Trophoblast cell (in vitro differentiated cells and primary cell): ENCODE data around the gene NHERF2.

Experiments
- DNase-seq, 2 donors: peaks; one replicate each; pipeline ENCODE4 v3.0.0-alpha.2; 2016
- H2AFZ ChIP-seq: 2 replicates; pipeline ENCODE4 v1.6.1; 2013; ENCODE audit warnings: low read length, moderate library complexity, mild to moderate bottlenecking; ENCODE audit not compliant: insufficient read depth, poor library complexity
- H2AK5ac ChIP-seq: 2 replicates; pipeline ENCODE4 v1.6.1; 2013; ENCODE audit warnings: mild to moderate bottlenecking, low read length
- H2BK120ac ChIP-seq: 2 replicates; pipeline ENCODE4 v1.6.1; 2013; ENCODE audit warnings: low read length, mild to moderate bottlenecking, moderate library complexity; ENCODE audit not compliant: insufficient read depth, poor library complexity
- H2BK12ac ChIP-seq: 2 replicates; pipeline ENCODE4 v1.6.1; 2013; ENCODE audit warnings: mild to moderate bottlenecking, low read length, moderate library complexity
- H2BK5ac ChIP-seq: 2 replicates; pipeline ENCODE4 v1.6.1; 2013; ENCODE audit warnings: low read length, low read depth, moderate library complexity, mild to moderate bottlenecking; ENCODE audit not compliant: poor library complexity
- H3K14ac ChIP-seq: 2 replicates; pipeline ENCODE4 v1.6.1; 2013; ENCODE audit warnings: mild to moderate bottlenecking, low read length
- H3K18ac ChIP-seq: 2 replicates; pipeline ENCODE4 v1.6.1; 2013; ENCODE audit warnings: mild to moderate bottlenecking, low read length
- H3K23ac ChIP-seq: 2 replicates; pipeline ENCODE4 v1.6.1; 2013; ENCODE audit warnings: low read length
- H3K27ac ChIP-seq: 2 replicates; pipeline ENCODE4 v1.5.1; 2013; ENCODE audit warnings: low read depth, mild to moderate bottlenecking, inconsistent platforms, low read length, moderate library complexity
- H3K27me3 ChIP-seq: 2 replicates; pipeline ENCODE4 v1.6.1; 2013; ENCODE audit warnings: inconsistent platforms, mild to moderate bottlenecking, low read length, moderate library complexity; ENCODE audit not compliant: insufficient read depth
- H3K36me3 ChIP-seq, 2 experiments: 1 replicate in 1 of 2; 2 replicates in 1 of 2; pipeline ENCODE4 v1.6.1; 2013; ENCODE audit warnings: low read length in 2 of 2, mild to moderate bottlenecking in 2 of 2, moderate library complexity in 1 of 2; ENCODE audit not compliant: insufficient read depth in 2 of 2, control insufficient read depth in 1 of 2
- H3K4ac ChIP-seq: 2 replicates; pipeline ENCODE4 v1.6.1; 2013; ENCODE audit warnings: low read depth, mild to moderate bottlenecking, low read length, moderate library complexity
- H3K4me1 ChIP-seq, 2 experiments: 1 replicate in 1 of 2; 2 replicates in 1 of 2; pipeline ENCODE4 v1.6.1; 2013; ENCODE audit warnings: low read length in 2 of 2, mild to moderate bottlenecking in 2 of 2, moderate library complexity in 1 of 2; ENCODE audit not compliant: insufficient read depth in 2 of 2, control insufficient read depth in 1 of 2
- H3K4me2 ChIP-seq: 2 replicates; pipeline ENCODE4 v1.6.1; 2013; ENCODE audit warnings: inconsistent platforms, mild to moderate bottlenecking, low read length, moderate library complexity
- H3K4me3 ChIP-seq: 2 replicates; pipeline ENCODE4 v1.5.1; 2013; ENCODE audit warnings: mild to moderate bottlenecking, low read depth, low read length, inconsistent platforms
- H3K79me1 ChIP-seq: one replicate; pipeline ENCODE4 v1.6.1; 2013; ENCODE audit warnings: low read length
- H3K79me2 ChIP-seq: 2 replicates; pipeline ENCODE4 v1.6.1; 2013; ENCODE audit warnings: low read length, mild to moderate bottlenecking; ENCODE audit not compliant: control insufficient read depth, insufficient read depth, poor library complexity
- H3K9ac ChIP-seq: 2 replicates; pipeline ENCODE4 v1.6.1; 2013; ENCODE audit warnings: mild to moderate bottlenecking, low read length
- H3K9me3 ChIP-seq: 2 replicates; pipeline ENCODE4 v1.6.1; 2013; ENCODE audit warnings: low read depth, mild to moderate bottlenecking, control low read depth, inconsistent platforms, low read length; ENCODE audit not compliant: insufficient read depth
- H4K12ac ChIP-seq: 2 replicates; pipeline ENCODE4 v1.6.1; 2013; ENCODE audit warnings: low read depth, mild to moderate bottlenecking, low read length, moderate library complexity
- H4K8ac ChIP-seq: 2 replicates; pipeline ENCODE4 v1.6.1; 2013; ENCODE audit warnings: low read depth, mild to moderate bottlenecking, low read length, moderate library complexity
- H4K91ac ChIP-seq: one replicate; pipeline ENCODE4 v1.6.1; 2013; ENCODE audit warnings: low read depth, mild to moderate bottlenecking, low read length, moderate library complexity
- WGBS: extraction: QIAGEN DNeasy Blood & Tissue Kit; methylation state at CpG from one replicate; pipeline ENCODE4 v1.1.7; 2013; ENCODE audit warnings: missing lambda C conversion rate; ENCODE audit not compliant: insufficient read length, insufficient coverage; ENCODE audit errors: extremely low coverage; 5-methylcytosine and 5-hydroxymethylcytosine counted together

The NHERF2 gene

GRCh38 chr16:2078096-2078495 is 51.4 kb downstream of the NHERF2 start:
- Histone ChIP-seq H2AK5ac (no peak overlapping the region), H3K27ac (no peak overlapping the region), H4K8ac (no peak overlapping the region), H3K79me1 (no peaks in the 10 kb centered on the region), H2BK12ac (no peak overlapping the region), H4K91ac (no peak overlapping the region), H2BK120ac (no peak overlapping the region), H2AFZ (no peak overlapping the region), H4K12ac (no peak overlapping the region), H3K36me3 (peaks cover 75 to 88% of the 10 kb centered on the region in 2 experiments), H3K4me2 (no peak overlapping the region), H3K4ac (no peak overlapping the region), H3K9ac (no peak overlapping the region), H3K14ac (no peak overlapping the region), H3K4me1 (no peaks in the 10 kb centered on the region), H2BK5ac (no peak overlapping the region), H3K79me2 (no peaks in the 10 kb centered on the region), H3K18ac (no peak overlapping the region), H3K23ac (no peak overlapping the region), H3K9me3 (peaks cover 2% of the 10 kb centered on the region), H3K4me3 (no peak overlapping the region), H3K27me3 (no peaks in the 10 kb centered on the region)
- DNase-seq = no peak
- no CpG with 5 or more reads among the region's 7 CpGs for WGBS

GRCh38 chr16:2078691-2079090 is 52.0 kb downstream of the NHERF2 start:
- Histone ChIP-seq H3K4me2 (no peak overlapping the region), H3K4ac (no peak overlapping the region), H3K18ac (no peak overlapping the region), H2BK120ac (no peak overlapping the region), H3K27ac (no peak overlapping the region), H4K12ac (no peak overlapping the region), H2AFZ (no peak overlapping the region), H3K9me3 (peaks cover 2% of the 10 kb centered on the region), H3K9ac (no peak overlapping the region), H3K14ac (no peak overlapping the region), H3K4me3 (no peak overlapping the region), H4K91ac (no peak overlapping the region), H2BK12ac (no peak overlapping the region), H3K79me1 (no peaks in the 10 kb centered on the region), H3K23ac (no peak overlapping the region), H3K79me2 (no peaks in the 10 kb centered on the region), H3K36me3 (peaks cover 74 to 88% of the 10 kb centered on the region in 2 experiments), H2BK5ac (no peak overlapping the region), H4K8ac (no peak overlapping the region), H3K27me3 (no peaks in the 10 kb centered on the region), H3K4me1 (no peaks in the 10 kb centered on the region), H2AK5ac (no peak overlapping the region)
- DNase-seq = no peak
- WGBS = no CpG with 5 or more reads among the region's 23 CpGs

GRCh38 chr16:2079311-2079800 is 52.7 kb downstream of the NHERF2 start:
- H2BK5ac ChIP-seq = no peak overlapping the region
- no peak for DNase-seq
- H3K79me2 ChIP-seq = no peaks in the 10 kb centered on the region
- H4K8ac ChIP-seq = no peak overlapping the region
- no peak overlapping the region for H3K18ac ChIP-seq
- H3K27ac ChIP-seq = no peak overlapping the region
- H2AFZ ChIP-seq = no peak overlapping the region
- WGBS = no CpG with 5 or more reads among the region's 30 CpGs
- no peak overlapping the region for H2BK12ac ChIP-seq
- H4K12ac ChIP-seq = no peak overlapping the region
- H3K14ac ChIP-seq = no peak overlapping the region
- no peak overlapping the region for H2AK5ac ChIP-seq
- no peak overlapping the region for H3K9ac ChIP-seq
- H3K79me1 ChIP-seq = no peaks in the 10 kb centered on the region
- H3K27me3 ChIP-seq = no peaks in the 10 kb centered on the region
- H3K4ac ChIP-seq = no peak overlapping the region
- H3K4me2 ChIP-seq = no peak overlapping the region
- H3K4me3 ChIP-seq = no peak overlapping the region
- no peaks in the 10 kb centered on the region for H3K9me3 ChIP-seq
- no peaks in the 10 kb centered on the region for H3K4me1 ChIP-seq
- H4K91ac ChIP-seq = no peak overlapping the region
- H3K23ac ChIP-seq = no peak overlapping the region
- H2BK120ac ChIP-seq = no peak overlapping the region
- H3K36me3 ChIP-seq = peaks cover 74 to 88% of the 10 kb centered on the region in 2 experiments

GRCh38 chr16:2079991-2080390 is 53.3 kb downstream of the NHERF2 start:
- H3K27me3 ChIP-seq = no peaks in the 10 kb centered on the region
- no peak overlapping the region for H2BK5ac ChIP-seq
- WGBS = no CpG with 5 or more reads among the region's 16 CpGs
- no peaks in the 10 kb centered on the region for H3K9me3 ChIP-seq
- H3K4me2 ChIP-seq = no peak overlapping the region
- H4K91ac ChIP-seq = no peak overlapping the region
- no peak overlapping the region for H3K27ac ChIP-seq
- H3K23ac ChIP-seq = no peak overlapping the region
- no peak for DNase-seq
- H3K4ac ChIP-seq = no peak overlapping the region
- H3K36me3 ChIP-seq = peaks cover 77 to 91% of the 10 kb centered on the region in 2 experiments
- no peaks in the 10 kb centered on the region for H3K79me1 ChIP-seq
- H2BK12ac ChIP-seq = no peak overlapping the region
- H4K12ac ChIP-seq = no peak overlapping the region
- no peak overlapping the region for H3K9ac ChIP-seq
- H3K14ac ChIP-seq = no peak overlapping the region
- H3K79me2 ChIP-seq = no peaks in the 10 kb centered on the region
- no peak overlapping the region for H4K8ac ChIP-seq
- no peak overlapping the region for H3K4me3 ChIP-seq
- no peak overlapping the region for H2AK5ac ChIP-seq
- no peak overlapping the region for H3K18ac ChIP-seq
- H2BK120ac ChIP-seq = no peak overlapping the region
- H2AFZ ChIP-seq = no peak overlapping the region
- no peaks in the 10 kb centered on the region for H3K4me1 ChIP-seq
